HUES48 (cell line): ENCODE measurements around the gene OR1J1.

Experiments
- H3K27ac ChIP-seq: one replicate; pipeline ENCODE4 v1.7.0; 2013; ENCODE audit warnings: low read depth, low read length, inconsistent platforms
- H3K27me3 ChIP-seq: 2 replicates; pipeline ENCODE4 v1.6.1; 2013; ENCODE audit warnings: mild to moderate bottlenecking, low read length; ENCODE audit not compliant: control insufficient read depth, insufficient read depth
- H3K36me3 ChIP-seq: 2 replicates; pipeline ENCODE4 v1.6.1; 2013; ENCODE audit warnings: low read length; ENCODE audit not compliant: control insufficient read depth, insufficient read depth
- H3K4me1 ChIP-seq: 2 replicates; pipeline ENCODE4 v1.6.1; 2013; ENCODE audit warnings: mild to moderate bottlenecking, low read length; ENCODE audit not compliant: control insufficient read depth, insufficient read depth
- H3K4me3 ChIP-seq: 2 replicates; pipeline ENCODE4 v1.5.1; 2013; ENCODE audit warnings: mild to moderate bottlenecking, low read depth, low read length
- H3K9ac ChIP-seq: 2 replicates; pipeline ENCODE4 v1.6.1; 2013; ENCODE audit warnings: mild to moderate bottlenecking, low read depth, low read length, moderate library complexity
- H3K9me3 ChIP-seq: 2 replicates; pipeline ENCODE4 v1.6.1; 2013; ENCODE audit warnings: low read length; ENCODE audit not compliant: control insufficient read depth, insufficient read depth

The OR1J1 gene

GRCh38 chr9:122475717-122476116 lies 2.0 kb downstream of the OR1J1 start:
- Histone ChIP-seq H3K9ac (no peak overlapping the region), H3K36me3 (no peaks in the 10 kb centered on the region), H3K27ac (no peak overlapping the region), H3K4me3 (no peak overlapping the region), H3K9me3 (peaks cover 50% of the 10 kb centered on the region), H3K4me1 (no peaks in the 10 kb centered on the region), H3K27me3 (no peaks in the 10 kb centered on the region)

DNA sequence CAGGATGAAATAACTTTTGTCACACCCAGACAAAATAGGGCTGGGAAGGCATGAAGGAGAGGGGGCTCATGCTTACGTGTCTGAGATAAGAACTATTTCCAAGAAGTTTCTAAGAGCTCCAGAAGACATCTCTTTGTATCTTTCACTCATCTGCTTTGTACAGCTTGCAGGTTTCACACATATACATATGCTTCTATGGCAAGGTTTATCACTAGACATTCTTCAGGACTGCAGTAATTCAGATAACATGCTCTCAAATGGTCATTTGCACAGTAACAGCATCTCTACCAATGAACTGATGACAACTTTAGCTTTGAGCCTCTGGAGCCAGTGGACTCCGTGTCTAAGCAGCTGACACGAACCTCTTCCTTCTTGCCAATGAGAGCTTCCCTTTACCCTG lies 3.2 kb downstream of the OR1J1 start:
- no peak overlapping the region for H3K9ac ChIP-seq
- no peaks in the 10 kb centered on the region for H3K36me3 ChIP-seq

GRCh38 chr9:122468735-122469134 lies 9.0 kb downstream of the OR1J1 start:
- H3K4me3 ChIP-seq = no peak overlapping the region
- peaks cover 24% of the 10 kb centered on the region for H3K9me3 ChIP-seq
- no peak overlapping the region for H3K27ac ChIP-seq
- H3K4me1 ChIP-seq = no peaks in the 10 kb centered on the region
- H3K36me3 ChIP-seq = no peaks in the 10 kb centered on the region
- H3K27me3 ChIP-seq = no peaks in the 10 kb centered on the region
- H3K9ac ChIP-seq = no peak overlapping the region

More for the DNA sequence above, 3.2 kb downstream of the OR1J1 start:
- Histone ChIP-seq H3K27me3 (no peaks in the 10 kb centered on the region), H3K9me3 (peaks cover 47% of the 10 kb centered on the region), H3K27ac (no peak overlapping the region), H3K4me1 (no peaks in the 10 kb centered on the region), H3K4me3 (no peak overlapping the region)

GRCh38 chr9:122466456-122466855 lies 11.3 kb downstream of the OR1J1 start:
- H3K4me1 ChIP-seq = no peaks in the 10 kb centered on the region
- peaks cover 20% of the 10 kb centered on the region for H3K9me3 ChIP-seq
- H3K9ac ChIP-seq = no peak overlapping the region
- no peak overlapping the region for H3K27ac ChIP-seq
- no peaks in the 10 kb centered on the region for H3K36me3 ChIP-seq
- no peak overlapping the region for H3K4me3 ChIP-seq
- no peaks in the 10 kb centered on the region for H3K27me3 ChIP-seq

GRCh38 chr9:122464633-122465567 lies 12.8 kb downstream of the OR1J1 start:
- no peak overlapping the region for H3K9ac ChIP-seq
- peaks cover 17% of the 10 kb centered on the region for H3K9me3 ChIP-seq
- H3K36me3 ChIP-seq = no peaks in the 10 kb centered on the region
- no peak overlapping the region for H3K27ac ChIP-seq
- H3K4me1 ChIP-seq = no peaks in the 10 kb centered on the region
- no peaks in the 10 kb centered on the region for H3K27me3 ChIP-seq
- no peak overlapping the region for H3K4me3 ChIP-seq

GRCh38 chr9:122463828-122464632 lies 13.7 kb downstream of the OR1J1 start:
- Histone ChIP-seq H3K36me3 (no peaks in the 10 kb centered on the region), H3K27me3 (no peaks in the 10 kb centered on the region), H3K4me1 (no peaks in the 10 kb centered on the region), H3K9me3 (peaks cover 18% of the 10 kb centered on the region), H3K27ac (no peak overlapping the region), H3K4me3 (no peak overlapping the region; the same call in 1 of the 2 replicates), H3K9ac (no peak overlapping the region)

DNA sequence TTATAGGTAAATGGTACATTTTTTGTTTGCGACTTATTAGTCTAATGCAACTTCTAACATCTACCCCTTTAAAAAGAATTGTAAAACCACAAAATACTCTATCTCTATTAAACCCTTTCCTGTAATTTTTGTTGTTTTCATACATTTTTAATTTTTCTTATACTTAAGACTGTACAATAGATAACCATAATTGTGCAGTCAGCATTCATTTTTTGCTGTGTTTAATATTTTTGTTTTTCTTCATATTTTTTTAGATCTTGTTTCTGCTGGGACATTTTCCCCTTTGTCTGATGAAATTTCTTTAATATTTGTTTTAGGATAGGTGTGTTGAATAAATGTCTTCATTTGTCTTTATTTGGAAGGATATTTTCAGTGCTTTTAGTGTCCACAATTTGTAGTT lies 19.9 kb downstream of the OR1J1 start:
- no peak overlapping the region for H3K4me3 ChIP-seq
- no peak overlapping the region for H3K9ac ChIP-seq
- H3K9me3 ChIP-seq = peaks cover 16% of the 10 kb centered on the region; the same call in 1 of the 2 replicates
- no peaks in the 10 kb centered on the region for H3K36me3 ChIP-seq
- no peaks in the 10 kb centered on the region for H3K27me3 ChIP-seq
- H3K27ac ChIP-seq = no peak overlapping the region
- H3K4me1 ChIP-seq = no peaks in the 10 kb centered on the region

- H3K27me3 ChIP-seq = no peaks in the 10 kb centered on the region
- H3K27ac ChIP-seq = no peak overlapping the region
- H3K9me3 ChIP-seq = peaks cover 13% of the 10 kb centered on the region; the same call in 1 of the 2 replicates
- no peak overlapping the region for H3K9ac ChIP-seq
- H3K4me3 ChIP-seq = no peak overlapping the region
- H3K4me1 ChIP-seq = no peaks in the 10 kb centered on the region
- no peaks in the 10 kb centered on the region for H3K36me3 ChIP-seq
Observed at GRCh38 chr9:122456123-122456522, 21.6 kb downstream of the OR1J1 start.

GRCh38 chr9:122453677-122454135 lies 24.0 kb downstream of the OR1J1 start:
- H3K4me1 ChIP-seq = no peaks in the 10 kb centered on the region
- H3K9ac ChIP-seq = no peak overlapping the region
- H3K4me3 ChIP-seq = no peak overlapping the region
- no peak overlapping the region for H3K27ac ChIP-seq
- peaks cover 15% of the 10 kb centered on the region for H3K9me3 ChIP-seq
- H3K27me3 ChIP-seq = no peaks in the 10 kb centered on the region
- no peaks in the 10 kb centered on the region for H3K36me3 ChIP-seq

DNA sequence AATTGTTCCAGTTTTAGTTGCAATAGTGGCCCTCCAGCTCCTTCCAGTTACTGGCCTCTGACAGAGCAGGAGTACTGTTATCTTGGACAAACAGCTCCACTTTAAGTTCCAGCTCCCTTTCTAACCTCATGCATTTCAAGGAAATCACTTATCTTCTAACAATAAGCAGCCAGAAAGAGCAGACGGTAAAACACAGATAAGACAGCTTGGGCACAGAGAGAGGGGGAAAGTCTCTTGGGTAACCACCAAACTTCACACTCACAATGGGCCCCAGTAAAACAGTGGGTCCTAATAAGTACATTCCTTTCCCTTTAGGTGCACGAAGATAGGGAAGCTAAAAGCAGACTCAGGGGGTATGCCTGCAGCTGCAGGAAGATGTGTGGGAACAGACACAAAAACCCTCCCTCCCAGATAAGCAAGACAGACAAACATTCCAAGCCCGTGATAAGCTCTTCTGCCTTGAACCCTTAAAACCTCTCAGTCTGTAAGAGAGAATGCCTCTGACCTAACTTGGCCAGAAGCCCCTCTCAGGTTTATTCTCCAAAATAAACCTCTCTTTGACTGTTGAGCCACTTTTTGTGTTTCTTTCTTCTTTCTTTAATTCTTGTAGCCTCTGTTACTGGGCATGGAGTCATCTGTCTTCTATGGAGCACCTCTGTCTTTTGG lies 30.8 kb downstream of the OR1J1 start:
- H3K9me3 ChIP-seq = peaks cover 57% of the 10 kb centered on the region
- no peak overlapping the region for H3K27ac ChIP-seq
- no peaks in the 10 kb centered on the region for H3K27me3 ChIP-seq
- no peak overlapping the region for H3K9ac ChIP-seq
- H3K4me3 ChIP-seq = no peak overlapping the region
- H3K36me3 ChIP-seq = no peaks in the 10 kb centered on the region
- H3K4me1 ChIP-seq = no peaks in the 10 kb centered on the region
